Measurements from ENCODE around the gene OR5AS1.

DNA sequence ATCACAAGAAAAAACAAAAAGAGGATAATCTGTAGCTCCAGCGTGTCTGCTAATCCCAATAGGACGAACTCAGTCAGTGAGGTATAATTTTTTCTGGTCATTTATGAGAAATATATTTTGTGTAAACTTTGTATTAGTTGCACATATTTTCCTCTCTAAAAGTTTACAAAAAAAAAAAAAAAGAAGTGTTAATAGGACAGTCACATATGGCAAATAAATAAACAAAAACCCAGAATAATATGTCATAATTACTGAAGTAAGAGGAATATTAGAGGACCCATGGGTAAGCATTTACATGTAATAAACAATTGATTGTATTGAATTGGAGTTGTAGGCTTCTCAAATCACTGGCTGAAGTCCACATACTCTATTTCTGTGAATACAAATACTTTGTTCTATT is 32.9 kb upstream of the OR5AS1 start, which contains the start of gene OR5F1:
- no peak for TF ChIP-seq TAF1 (IDR thresholded peaks at IDR 0.05; ENCODE audit: borderline replicate concordance, insufficient read depth, low read length)
- TF ChIP-seq POLR2AphosphoS5 (IDR thresholded peaks at IDR 0.05; ENCODE audit: low read depth, low read length), result no peak
